Mesothelial cell of epicardium (in vitro differentiated cells): ENCODE measurements around the gene PPP4R4. TPM values are rescaled to one million over a fixed set of nuclear protein-coding genes. Genes with fewer than 3 reads are reported as not detected.
"Not testable (repeated sequence)": the region's sequence is repeated elsewhere in the genome, so short reads cannot be mapped to it uniquely, and the experiment has no call there.

Source experiments
- DNase-seq, 2 experiments: peaks; one replicate each; pipeline ENCODE4 v3.0.0; 2021; ENCODE audit warnings: low spot score in 2 of 2; ENCODE audit not compliant: unreplicated experiment in 2 of 2
- H3K27ac Mint-ChIP-seq: 2 replicates; pipeline ENCODE4 v1.8.0; 2021; ENCODE audit warnings: mixed read lengths
- H3K27me3 Mint-ChIP-seq: 2 replicates; pipeline ENCODE4 v1.8.0; 2021; ENCODE audit warnings: low read depth, mixed read lengths
- H3K36me3 Mint-ChIP-seq: 2 replicates; pipeline ENCODE4 v1.8.0; 2021; ENCODE audit warnings: mixed read lengths
- H3K4me1 Mint-ChIP-seq: 2 replicates; pipeline ENCODE4 v1.8.0; 2021; ENCODE audit warnings: mixed read lengths
- H3K4me3 Mint-ChIP-seq: 2 replicates; pipeline ENCODE4 v1.8.0; 2021; ENCODE audit warnings: mild to moderate bottlenecking, moderate library complexity, mixed read lengths
- H3K9me3 Mint-ChIP-seq: 2 replicates; pipeline ENCODE4 v1.8.0; 2021; ENCODE audit warnings: mixed read lengths
- CTCF ChIP-seq: fragments of 200-600 bp; sonication (generic); IDR thresholded peaks from one replicate; pipeline ENCODE4 v1.5.0; 2021; ENCODE audit warnings: antibody characterized with exemption; ENCODE audit not compliant: unreplicated experiment
- total RNA-seq: library from RNA; stranded (reverse); gene quantifications from 3 replicates; pipeline ENCODE4 v1.2.1, GENCODE V29; 2021

PPP4R4 gene
- total RNA-seq, 1 donor from 2014 or later, result 0.54 TPM

GRCh38 chr14:94145902-94146527 lies 28.1 kb upstream of the PPP4R4 start:
- Mint-ChIP-seq H3K27ac (no peak overlapping the region), H3K4me1 (no peaks in the 10 kb centered on the region), H3K9me3 (peaks cover 7% of the 10 kb centered on the region), H3K36me3 (no peaks in the 10 kb centered on the region), H3K4me3 (no peak overlapping the region), H3K27me3 (peaks cover 34% of the 10 kb centered on the region)
- no peak for TF ChIP-seq CTCF
- no peak for DNase-seq

GRCh38 chr14:94152676-94153075 lies 21.4 kb upstream of the PPP4R4 start:
- peaks cover 13% of the 10 kb centered on the region for H3K9me3 Mint-ChIP-seq

GRCh38 chr14:94153750-94154342 lies 20.3 kb upstream of the PPP4R4 start:
- DNase-seq, result no peak
- no peak for TF ChIP-seq CTCF
- peaks cover 10% of the 10 kb centered on the region for H3K9me3 Mint-ChIP-seq
- H3K27me3 Mint-ChIP-seq, result peaks cover 69% of the 10 kb centered on the region
- H3K4me1 Mint-ChIP-seq, result no peaks in the 10 kb centered on the region
- no peaks in the 10 kb centered on the region for H3K36me3 Mint-ChIP-seq
- no peak overlapping the region for H3K27ac Mint-ChIP-seq
- H3K4me3 Mint-ChIP-seq, result no peak overlapping the region

More at GRCh38 chr14:94152676-94153075, 21.4 kb upstream of the PPP4R4 start:
- no peak for TF ChIP-seq CTCF
- Mint-ChIP-seq H3K27ac (no peak overlapping the region), H3K4me3 (no peak overlapping the region), H3K36me3 (no peaks in the 10 kb centered on the region), H3K27me3 (peaks cover 68% of the 10 kb centered on the region), H3K4me1 (no peaks in the 10 kb centered on the region)
- no peak for DNase-seq

GRCh38 chr14:94156143-94156542 lies 18.0 kb upstream of the PPP4R4 start:
- not testable (repeated sequence) for DNase-seq, H3K27ac Mint-ChIP-seq, H3K36me3 Mint-ChIP-seq, H3K4me3 Mint-ChIP-seq, H3K9me3 Mint-ChIP-seq, H3K4me1 Mint-ChIP-seq
- H3K27me3 Mint-ChIP-seq, result peaks cover 56% of the 10 kb centered on the region

GRCh38 chr14:94157197-94157596 lies 16.9 kb upstream of the PPP4R4 start:
- peaks cover 47% of the 10 kb centered on the region for H3K27me3 Mint-ChIP-seq
- no peaks in the 10 kb centered on the region for H3K36me3 Mint-ChIP-seq
- H3K9me3 Mint-ChIP-seq, result peaks cover 6% of the 10 kb centered on the region
- no peak for DNase-seq
- H3K27ac Mint-ChIP-seq, result no peak overlapping the region
- peaks cover 6% of the 10 kb centered on the region for H3K4me1 Mint-ChIP-seq
- no peak for TF ChIP-seq CTCF
- H3K4me3 Mint-ChIP-seq, result no peak overlapping the region

GRCh38 chr14:94158239-94158883 lies 15.8 kb upstream of the PPP4R4 start:
- Mint-ChIP-seq H3K4me3 (no peak overlapping the region), H3K27ac (no peak overlapping the region), H3K9me3 (peaks cover 6% of the 10 kb centered on the region), H3K4me1 (peaks cover 11% of the 10 kb centered on the region), H3K27me3 (peaks cover 39% of the 10 kb centered on the region), H3K36me3 (no peaks in the 10 kb centered on the region)
- no peak for DNase-seq
- TF ChIP-seq CTCF, result no peak
